Heart left ventricle (tissue), 13 donors: ENCODE measurements around the gene UPK3B.
"Not testable (repeated sequence)": the region's sequence is repeated elsewhere in the genome, so short reads cannot be mapped to it uniquely, and the experiment has no call there.

Experiments
- CTCF ChIP-seq, 12 donors: fragments of 200-600 bp; sonication (generic) in 4 of 12; IDR thresholded peaks; one replicate each; pipeline versions ENCODE4 v1.5.0 to v1.8.0; 2018 to 2022; ENCODE audit warnings: antibody characterized with exemption in 12 of 12, mild to moderate bottlenecking in 5 of 12
- POLR2A ChIP-seq, 2 donors: fragments of 450-650 bp; IDR thresholded peaks; one replicate each; pipeline ENCODE4 v1.6.1; 2017; ENCODE audit warnings: antibody characterized with exemption in 2 of 2, mild to moderate bottlenecking in 2 of 2, moderate library complexity in 2 of 2
- donor health status: ischemic (EF 13 %, LVEDD 7.1; RV severe dilation, severe dysfunction).
- donor health status: DM: no; HTN: yes; CAD: no.
- donor health status: DM: no; HTN: no; CAD: no.
- donor health status: ischemic (EF 25% LVEDD 6.9; RV normal size, moderate dysfunction).
- donor health status: ischemic (EF 25% LVEDD 5.7; RV mildly dilated, moderate dysfunction).
- donor health status: ischemic (EF 35%, LVEDD 5.7; RV mildly dilated, moderate dysfunction).
- donor health status: nonischemic (EF 11% LVEDD 7.7; RV severe dilation, severe dysfunction).
- donor health status: DM: yes; HTN: yes; CAD: no.
- donor health status: PGD.
- donor health status: ischemic (EF 29% LVEDD 5.4; RV normal size, mild dysfunction).
- donor health status: nonischemic (EF 23%, LVEDD 6.1; RV moderate dilation, normal function).

GRCh38 chr7:76498583-76499200, 11.7 kb upstream of the UPK3B start:
- not testable (repeated sequence) for TF ChIP-seq POLR2A, CTCF (IDR thresholded peaks at IDR 0.05)
